Nephron (organoid): ENCODE results near the gene TMEM167B.

Experiments
- H3K27ac Mint-ChIP-seq, 3 experiments: 2 replicates each; pipeline ENCODE4 v1.8.0; 2020; ENCODE audit warnings: mixed read lengths in 3 of 3, mild to moderate bottlenecking in 2 of 3, moderate library complexity in 1 of 3
- H3K27me3 Mint-ChIP-seq: 2 replicates; pipeline ENCODE4 v1.8.0; 2021; ENCODE audit warnings: low read depth, mild to moderate bottlenecking, moderate library complexity, mixed read lengths
- H3K36me3 Mint-ChIP-seq: 2 replicates; pipeline ENCODE4 v1.8.0; 2020; ENCODE audit warnings: low read depth, mixed read lengths
- H3K4me1 Mint-ChIP-seq: 2 replicates; pipeline ENCODE4 v1.8.0; 2020; ENCODE audit warnings: mixed read lengths
- H3K4me3 Mint-ChIP-seq, 3 experiments: 2 replicates each; pipeline ENCODE4 v1.8.0; 2020; ENCODE audit warnings: mild to moderate bottlenecking in 3 of 3, mixed read lengths in 3 of 3, moderate library complexity in 2 of 3
- H3K9me3 Mint-ChIP-seq: 2 replicates; pipeline ENCODE4 v1.8.0; 2020; ENCODE audit warnings: mixed read lengths
- TF ChIP-seq, protein P1 (sequence below), 3 experiments: fragments of 200-600 bp; sonication (generic); IDR thresholded peaks; one replicate each; pipeline ENCODE4 v1.5.0; 2021; ENCODE audit warnings: antibody characterized with exemption in 3 of 3; ENCODE audit not compliant: unreplicated experiment in 3 of 3

The TMEM167B gene

DNA sequence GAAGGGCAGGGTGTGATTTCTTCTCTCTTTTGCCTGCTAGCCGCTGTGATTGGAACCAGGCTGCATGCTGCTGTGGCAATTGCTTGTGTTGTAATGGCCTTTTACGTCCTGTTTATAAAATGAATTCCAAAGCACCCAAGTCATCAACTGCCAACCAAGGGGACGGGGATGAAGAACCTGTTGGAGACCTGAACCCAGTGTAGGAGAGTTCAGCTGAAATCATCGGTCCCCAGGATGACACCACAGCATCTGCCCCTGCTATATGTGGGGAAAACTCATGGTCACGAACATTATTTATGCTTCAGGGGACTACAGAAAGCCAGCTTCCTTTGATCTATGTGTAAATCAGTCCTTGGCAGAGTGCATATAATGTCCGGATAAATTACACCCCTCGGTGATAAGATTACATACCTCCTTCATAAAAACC lies 3.8 kb downstream of the TMEM167B start:
- peaks cover 24% of the 10 kb centered on the region for H3K36me3 Mint-ChIP-seq
- TF ChIP-seq, protein P1, sequence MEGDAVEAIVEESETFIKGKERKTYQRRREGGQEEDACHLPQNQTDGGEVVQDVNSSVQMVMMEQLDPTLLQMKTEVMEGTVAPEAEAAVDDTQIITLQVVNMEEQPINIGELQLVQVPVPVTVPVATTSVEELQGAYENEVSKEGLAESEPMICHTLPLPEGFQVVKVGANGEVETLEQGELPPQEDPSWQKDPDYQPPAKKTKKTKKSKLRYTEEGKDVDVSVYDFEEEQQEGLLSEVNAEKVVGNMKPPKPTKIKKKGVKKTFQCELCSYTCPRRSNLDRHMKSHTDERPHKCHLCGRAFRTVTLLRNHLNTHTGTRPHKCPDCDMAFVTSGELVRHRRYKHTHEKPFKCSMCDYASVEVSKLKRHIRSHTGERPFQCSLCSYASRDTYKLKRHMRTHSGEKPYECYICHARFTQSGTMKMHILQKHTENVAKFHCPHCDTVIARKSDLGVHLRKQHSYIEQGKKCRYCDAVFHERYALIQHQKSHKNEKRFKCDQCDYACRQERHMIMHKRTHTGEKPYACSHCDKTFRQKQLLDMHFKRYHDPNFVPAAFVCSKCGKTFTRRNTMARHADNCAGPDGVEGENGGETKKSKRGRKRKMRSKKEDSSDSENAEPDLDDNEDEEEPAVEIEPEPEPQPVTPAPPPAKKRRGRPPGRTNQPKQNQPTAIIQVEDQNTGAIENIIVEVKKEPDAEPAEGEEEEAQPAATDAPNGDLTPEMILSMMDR (IDR thresholded peaks at IDR 0.05; ENCODE audit: unreplicated experiment in 3 of 3) = no peak
- H3K4me3 Mint-ChIP-seq = peak overlapping the region in 2 of 3 experiments; percentile 23 to 35
- H3K9me3 Mint-ChIP-seq = no peaks in the 10 kb centered on the region
- H3K27me3 Mint-ChIP-seq = no peaks in the 10 kb centered on the region
- peak overlapping the region in 1 of 3 experiments; percentile 31 for H3K27ac Mint-ChIP-seq
- peaks cover 22% of the 10 kb centered on the region for H3K4me1 Mint-ChIP-seq

DNA sequence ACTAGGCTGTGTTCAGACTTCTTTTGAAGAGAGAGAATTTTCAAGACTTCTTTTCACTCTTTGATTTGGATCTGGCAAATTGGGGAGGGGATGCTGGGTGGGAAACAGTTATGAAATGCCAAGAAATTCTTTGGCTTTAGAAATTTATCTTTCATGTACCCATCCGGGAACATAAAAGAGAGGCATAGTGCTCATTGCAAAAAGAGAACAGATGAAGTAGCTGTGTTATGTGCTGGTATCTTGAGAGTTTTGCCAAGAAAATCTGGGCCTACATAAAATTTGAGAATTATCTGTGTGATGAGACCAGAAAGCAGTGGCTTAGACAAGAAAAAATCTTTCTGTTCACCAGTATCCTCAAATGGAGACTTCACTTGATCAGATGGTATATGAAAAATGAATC lies 4.3 kb downstream of the TMEM167B start:
- no peak overlapping the region for H3K27ac Mint-ChIP-seq
- peaks cover 23% of the 10 kb centered on the region for H3K36me3 Mint-ChIP-seq
- peak overlapping the region in 2 of 3 experiments; percentile 23 to 35 for H3K4me3 Mint-ChIP-seq
- H3K9me3 Mint-ChIP-seq = no peaks in the 10 kb centered on the region
- peaks cover 24% of the 10 kb centered on the region for H3K4me1 Mint-ChIP-seq
- H3K27me3 Mint-ChIP-seq = no peaks in the 10 kb centered on the region
- TF ChIP-seq, protein P1 (IDR thresholded peaks at IDR 0.05; ENCODE audit: unreplicated experiment in 3 of 3) = no peak

DNA sequence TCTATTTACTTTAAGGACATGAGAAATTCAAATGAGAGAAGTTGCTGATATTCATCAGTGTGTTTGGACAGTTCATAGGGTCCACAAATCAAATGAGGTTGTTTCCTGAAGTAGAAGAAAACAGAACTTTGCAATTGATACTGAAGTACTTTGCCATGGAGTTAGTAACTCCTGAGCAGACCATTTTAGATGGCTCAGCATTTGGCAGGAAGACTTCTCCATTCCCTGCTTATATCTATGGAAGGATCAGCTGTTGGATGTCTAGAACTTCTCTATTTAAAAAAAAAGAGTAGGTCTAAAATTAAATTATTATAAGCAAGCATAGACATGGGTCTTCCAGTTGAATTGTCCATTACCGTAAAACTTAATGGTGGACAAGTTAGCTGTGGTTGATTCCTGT lies 5.1 kb downstream of the TMEM167B start:
- TF ChIP-seq, protein P1 (IDR thresholded peaks at IDR 0.05; ENCODE audit: unreplicated experiment in 3 of 3) = no peak
- no peak overlapping the region for H3K27ac Mint-ChIP-seq
- peaks cover 27% of the 10 kb centered on the region for H3K4me1 Mint-ChIP-seq
- H3K27me3 Mint-ChIP-seq = no peaks in the 10 kb centered on the region
- no peak overlapping the region for H3K4me3 Mint-ChIP-seq
- H3K36me3 Mint-ChIP-seq = peaks cover 19% of the 10 kb centered on the region
- H3K9me3 Mint-ChIP-seq = no peaks in the 10 kb centered on the region

DNA sequence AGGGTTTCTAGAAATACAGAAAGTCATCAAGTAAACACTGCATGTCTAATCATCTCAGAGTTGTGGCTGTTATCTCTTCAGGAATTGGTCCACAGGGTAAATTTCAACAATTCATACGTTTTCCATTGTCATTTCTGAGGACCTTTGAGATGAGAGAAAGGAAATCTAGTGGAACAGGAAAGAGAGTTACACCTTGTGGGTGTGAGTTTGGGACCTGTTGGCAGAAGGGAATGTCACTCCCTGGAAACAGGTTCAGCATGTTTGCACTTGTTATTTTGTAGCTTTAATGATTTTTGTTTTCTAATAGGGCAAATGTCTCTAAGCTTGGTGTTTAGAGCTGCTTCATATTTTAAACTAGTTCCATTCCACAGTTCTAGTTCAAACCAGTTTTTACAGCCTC lies 5.6 kb downstream of the TMEM167B start:
- TF ChIP-seq, protein P1 (IDR thresholded peaks at IDR 0.05; ENCODE audit: unreplicated experiment in 3 of 3) = no peak
- Mint-ChIP-seq H3K36me3 (peaks cover 19% of the 10 kb centered on the region), H3K27ac (no peak overlapping the region), H3K4me3 (no peak overlapping the region), H3K27me3 (no peaks in the 10 kb centered on the region), H3K4me1 (peaks cover 25% of the 10 kb centered on the region), H3K9me3 (no peaks in the 10 kb centered on the region)

DNA sequence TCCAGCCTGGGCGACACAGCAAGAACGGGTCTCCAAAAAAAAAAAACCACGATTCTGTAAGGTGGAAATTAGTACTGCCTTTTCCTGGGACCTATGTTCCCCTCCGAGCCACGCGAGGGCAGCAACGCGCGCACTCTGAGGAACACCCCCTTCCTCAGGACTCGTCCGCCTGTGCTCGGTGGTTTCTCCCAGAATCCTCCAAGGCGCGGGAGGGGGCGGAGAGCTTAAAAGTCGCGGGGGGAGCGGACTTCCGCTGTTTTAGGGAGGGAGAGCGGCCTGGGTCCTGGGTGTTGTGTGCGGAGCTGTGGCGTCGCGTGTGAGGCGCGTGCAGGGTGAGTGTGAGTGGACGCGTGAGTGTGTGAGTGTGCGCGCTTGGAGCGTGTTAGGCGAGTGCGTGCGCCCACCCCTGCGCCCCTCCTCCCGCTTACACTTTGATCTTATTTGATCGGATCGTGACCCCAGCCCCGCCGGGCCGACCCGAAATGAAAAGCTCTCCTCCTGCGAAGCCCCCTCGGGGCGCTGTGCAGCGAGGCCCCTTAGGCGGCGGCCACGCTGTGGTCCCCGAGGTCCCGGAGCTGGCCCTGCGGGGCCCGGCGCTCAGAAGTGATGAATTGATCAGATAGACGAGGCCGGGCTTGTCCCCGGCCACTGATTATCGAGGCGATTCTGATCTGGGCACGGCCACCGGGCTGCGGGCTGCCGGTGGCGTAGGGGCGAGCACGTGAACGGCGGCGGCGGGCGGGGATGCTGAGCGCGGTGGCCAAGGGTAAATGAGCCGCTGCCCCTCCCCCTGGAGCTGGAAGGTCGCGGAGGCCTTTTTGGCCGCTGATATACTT lies 9.6 kb downstream of the TMEM167B start:
- Mint-ChIP-seq H3K4me3 (peak overlapping the region; percentile 97 to 98 (median 97)), H3K9me3 (no peaks in the 10 kb centered on the region), H3K36me3 (peaks cover 12% of the 10 kb centered on the region), H3K4me1 (peaks cover 5% of the 10 kb centered on the region), H3K27me3 (no peaks in the 10 kb centered on the region), H3K27ac (peak overlapping the region; percentile 93 to 98 (median 97))
- TF ChIP-seq, protein P1 (IDR thresholded peaks at IDR 0.05; ENCODE audit: unreplicated experiment in 3 of 3) = peak; percentile 84 to 91 (median 85)
